ENCODE measurements around the gene CAMK1D.

- TF ChIP-seq CTCF (IDR thresholded peaks at IDR 0.05) (no peak), REST (IDR thresholded peaks at IDR 0.05; ENCODE audit: low read depth, low read length) (no peak), JUND (IDR thresholded peaks at IDR 0.05) (no peak), FOSL2 (IDR thresholded peaks at IDR 0.05; ENCODE audit: borderline replicate concordance, low read depth) (no peak), TAF1 (IDR thresholded peaks at IDR 0.05; ENCODE audit: borderline replicate concordance, low read depth, low read length) (no peak), EZH2phosphoT487 (IDR thresholded peaks at IDR 0.05; ENCODE audit: borderline replicate concordance, low read depth) (no peak), SMC3 (IDR thresholded peaks at IDR 0.05; ENCODE audit: low read depth, low read length) (no peak), USF1 (IDR thresholded peaks at IDR 0.05; ENCODE audit: borderline replicate concordance, low read depth) (no peak), POLR2AphosphoS5 (IDR thresholded peaks at IDR 0.05; ENCODE audit: low read depth, low read length) (no peak), RCOR1 (IDR thresholded peaks at IDR 0.05; ENCODE audit: low read length) (no peak)
Measured at GRCh38 chr10:12577610-12578009, 228.3 kb downstream of the CAMK1D start.

All from SK-N-SH (cell line).